8988T (cell line): ENCODE results near the gene SMYD3.
"Not testable (repeated sequence)": the region's sequence is repeated elsewhere in the genome, so short reads cannot be mapped to it uniquely, and the experiment has no call there.

ENCODE experiments used
- DNase-seq: peaks from one replicate; pipeline ENCODE4 v3.0.0; 2011

The SMYD3 gene

GRCh38 chr1:246083416-246083815 is 423.7 kb downstream of the SMYD3 start:
- no peak for DNase-seq

GRCh38 chr1:246081856-246082668 is 425.0 kb downstream of the SMYD3 start:
- no peak for DNase-seq

GRCh38 chr1:246081138-246081702 is 425.9 kb downstream of the SMYD3 start:
- no peak for DNase-seq

GRCh38 chr1:246080031-246080430 is 427.0 kb downstream of the SMYD3 start:
- no peak for DNase-seq

GRCh38 chr1:246078888-246079252 is 428.2 kb downstream of the SMYD3 start:
- no peak for DNase-seq

GRCh38 chr1:246078126-246078887 is 428.8 kb downstream of the SMYD3 start:
- DNase-seq: no peak

GRCh38 chr1:246077476-246077875 is 429.6 kb downstream of the SMYD3 start:
- DNase-seq: no peak

GRCh38 chr1:246074421-246074820 is 432.7 kb downstream of the SMYD3 start:
- no peak for DNase-seq

- no peak for DNase-seq
Observed at GRCh38 chr1:246072456-246072955, 434.6 kb downstream of the SMYD3 start.

GRCh38 chr1:246071981-246072380 is 435.1 kb downstream of the SMYD3 start:
- not testable (repeated sequence) for DNase-seq

GRCh38 chr1:246071561-246071960 is 435.5 kb downstream of the SMYD3 start:
- not testable (repeated sequence) for DNase-seq

GRCh38 chr1:246069581-246069980 is 437.5 kb downstream of the SMYD3 start:
- DNase-seq: no peak

GRCh38 chr1:246068619-246069509 is 438.2 kb downstream of the SMYD3 start:
- no peak for DNase-seq

- DNase-seq: no peak
Observed at GRCh38 chr1:246068217-246068512, 438.9 kb downstream of the SMYD3 start.

- no peak for DNase-seq
Observed at GRCh38 chr1:246067432-246068216, 439.5 kb downstream of the SMYD3 start.

- no peak for DNase-seq
Observed at GRCh38 chr1:246066573-246066972, 440.5 kb downstream of the SMYD3 start.

GRCh38 chr1:246065592-246065991 is 441.5 kb downstream of the SMYD3 start:
- no peak for DNase-seq

- no peak for DNase-seq
Observed at GRCh38 chr1:246064891-246065290, 442.2 kb downstream of the SMYD3 start.

GRCh38 chr1:246063013-246063616 is 444.0 kb downstream of the SMYD3 start:
- no peak for DNase-seq

GRCh38 chr1:246058466-246058865 is 448.6 kb downstream of the SMYD3 start:
- DNase-seq: no peak

- DNase-seq: no peak
Observed at GRCh38 chr1:246052603-246053002, 454.5 kb downstream of the SMYD3 start.
